Muscle layer of colon (tissue), 2 donors: Measurements from ENCODE around the gene PHETA1.

Experiments used
- H3K27ac ChIP-seq: one replicate; pipeline ENCODE4 v1.7.0; 2013; ENCODE audit warnings: low read depth, mild to moderate bottlenecking, low read length, moderate library complexity
- H3K27me3 ChIP-seq, 2 donors: one replicate each; pipeline ENCODE4 v1.7.0; 2013; ENCODE audit warnings: low read length in 2 of 2, mild to moderate bottlenecking in 2 of 2; ENCODE audit not compliant: insufficient read depth in 2 of 2, control insufficient read depth in 1 of 2
- H3K36me3 ChIP-seq: one replicate; pipeline ENCODE4 v1.7.0; 2013; ENCODE audit warnings: mild to moderate bottlenecking, low read length; ENCODE audit not compliant: insufficient read depth
- H3K4me1 ChIP-seq: one replicate; pipeline ENCODE4 v1.7.0; 2013; ENCODE audit warnings: mild to moderate bottlenecking, low read length; ENCODE audit not compliant: insufficient read depth
- H3K4me3 ChIP-seq, 2 donors: one replicate each; pipeline ENCODE4 v1.7.0; 2013; ENCODE audit warnings: low read length in 2 of 2, low read depth in 1 of 2, mild to moderate bottlenecking in 1 of 2, moderate library complexity in 1 of 2
- H3K9ac ChIP-seq: one replicate; pipeline ENCODE4 v1.7.0; 2013; ENCODE audit warnings: low read length
- H3K9me3 ChIP-seq: one replicate; pipeline ENCODE4 v1.7.0; 2013; ENCODE audit warnings: mild to moderate bottlenecking, low read length
- donor health status: abdominal sarcoma.
- donor health status: Adenocarcinoma of cecum.

The PHETA1 gene, protein sequence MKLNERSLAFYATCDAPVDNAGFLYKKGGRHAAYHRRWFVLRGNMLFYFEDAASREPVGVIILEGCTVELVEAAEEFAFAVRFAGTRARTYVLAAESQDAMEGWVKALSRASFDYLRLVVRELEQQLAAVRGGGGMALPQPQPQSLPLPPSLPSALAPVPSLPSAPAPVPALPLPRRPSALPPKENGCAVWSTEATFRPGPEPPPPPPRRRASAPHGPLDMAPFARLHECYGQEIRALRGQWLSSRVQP

GRCh38 chr12:111368788-111369495 lies at the start of gene PHETA1:
Gene PHETA1 (minus strand): TSS chr12:111369095. CDS start chr12:111363427, 5,668 bp downstream.
- no peaks in the 10 kb centered on the region for H3K36me3 ChIP-seq
- peak within 1 kb of the TSS; percentile 61 to 91 for H3K4me3 ChIP-seq
- H3K27me3 ChIP-seq, result no peaks in the 10 kb centered on the region
- peak within 1 kb of the TSS; percentile 72 for H3K9ac ChIP-seq
- H3K4me1 ChIP-seq, result peaks cover 18% of the 10 kb centered on the region
- no peaks in the 10 kb centered on the region for H3K9me3 ChIP-seq
- H3K27ac ChIP-seq, result peak within 1 kb of the TSS; percentile 80

- Histone ChIP-seq H3K27me3 (no peaks in the 10 kb centered on the region), H3K4me1 (no peaks in the 10 kb centered on the region), H3K9me3 (no peaks in the 10 kb centered on the region), H3K36me3 (peaks cover 7% of the 10 kb centered on the region), H3K9ac (no peak overlapping the region), H3K27ac (no peak overlapping the region), H3K4me3 (no peak overlapping the region)
Observed at GRCh38 chr12:111418594-111418880, 49.6 kb upstream of the PHETA1 start.

GRCh38 chr12:111417784-111418593 lies 49.1 kb upstream of the PHETA1 start:
- H3K27me3 ChIP-seq, result no peaks in the 10 kb centered on the region
- no peaks in the 10 kb centered on the region for H3K4me1 ChIP-seq
- no peak overlapping the region for H3K9ac ChIP-seq
- no peak overlapping the region for H3K27ac ChIP-seq
- no peak overlapping the region for H3K4me3 ChIP-seq
- peaks cover 7% of the 10 kb centered on the region for H3K36me3 ChIP-seq
- no peaks in the 10 kb centered on the region for H3K9me3 ChIP-seq

GRCh38 chr12:111417290-111417689 lies 48.4 kb upstream of the PHETA1 start:
- no peak overlapping the region for H3K4me3 ChIP-seq
- H3K9me3 ChIP-seq, result no peaks in the 10 kb centered on the region
- H3K27me3 ChIP-seq, result no peaks in the 10 kb centered on the region
- H3K27ac ChIP-seq, result no peak overlapping the region
- no peaks in the 10 kb centered on the region for H3K4me1 ChIP-seq
- H3K9ac ChIP-seq, result no peak overlapping the region
- H3K36me3 ChIP-seq, result peaks cover 7% of the 10 kb centered on the region

- Histone ChIP-seq H3K4me3 (no peak overlapping the region), H3K36me3 (no peaks in the 10 kb centered on the region), H3K4me1 (peaks cover 8% of the 10 kb centered on the region), H3K27me3 (no peaks in the 10 kb centered on the region), H3K9ac (no peak overlapping the region), H3K9me3 (no peaks in the 10 kb centered on the region), H3K27ac (no peak overlapping the region)
Observed at GRCh38 chr12:111414711-111415252, 45.9 kb upstream of the PHETA1 start.

GRCh38 chr12:111413442-111414086 lies 44.7 kb upstream of the PHETA1 start:
- H3K4me3 ChIP-seq, result no peak overlapping the region
- no peaks in the 10 kb centered on the region for H3K36me3 ChIP-seq
- peaks cover 13% of the 10 kb centered on the region for H3K4me1 ChIP-seq
- no peaks in the 10 kb centered on the region for H3K9me3 ChIP-seq
- H3K9ac ChIP-seq, result no peak overlapping the region
- H3K27ac ChIP-seq, result no peak overlapping the region
- H3K27me3 ChIP-seq, result no peaks in the 10 kb centered on the region

GRCh38 chr12:111412830-111413441 lies 44.0 kb upstream of the PHETA1 start:
- no peaks in the 10 kb centered on the region for H3K9me3 ChIP-seq
- H3K27ac ChIP-seq, result no peak overlapping the region
- no peaks in the 10 kb centered on the region for H3K27me3 ChIP-seq
- no peak overlapping the region for H3K9ac ChIP-seq
- peaks cover 13% of the 10 kb centered on the region for H3K4me1 ChIP-seq
- no peak overlapping the region for H3K4me3 ChIP-seq
- no peaks in the 10 kb centered on the region for H3K36me3 ChIP-seq

GRCh38 chr12:111412007-111412829 lies 43.3 kb upstream of the PHETA1 start:
- Histone ChIP-seq H3K36me3 (no peaks in the 10 kb centered on the region), H3K27me3 (no peaks in the 10 kb centered on the region), H3K4me3 (no peak overlapping the region), H3K27ac (no peak overlapping the region), H3K9me3 (no peaks in the 10 kb centered on the region), H3K9ac (no peak overlapping the region), H3K4me1 (peaks cover 13% of the 10 kb centered on the region)

DNA sequence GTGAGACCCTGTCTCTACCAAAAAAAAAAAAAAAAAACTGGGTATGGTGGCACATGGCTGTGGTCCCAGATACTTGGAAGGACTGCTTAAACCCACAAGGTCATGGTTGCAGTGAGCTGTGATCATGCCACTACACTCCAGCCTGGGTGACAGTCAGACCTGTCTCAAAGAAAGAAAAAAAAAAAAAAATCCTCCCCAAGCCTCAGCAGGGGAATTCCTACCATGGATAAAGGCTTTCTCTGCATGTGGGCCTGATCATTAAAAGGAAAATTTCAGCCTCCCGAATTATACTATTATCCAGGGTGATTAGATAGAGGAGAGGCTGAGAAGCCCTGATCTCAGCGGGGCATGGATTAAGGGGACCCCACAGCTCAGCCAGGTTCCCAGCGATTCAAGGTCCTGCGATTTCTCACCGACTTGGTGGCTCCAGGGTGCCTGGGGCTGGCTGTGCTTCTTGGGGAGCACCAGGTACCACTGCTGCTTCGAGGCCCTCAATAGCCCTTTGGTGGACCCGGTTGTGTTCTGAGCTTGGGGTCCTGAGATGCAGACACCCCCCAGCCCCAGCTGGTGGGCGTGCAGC lies 42.4 kb upstream of the PHETA1 start:
- peaks cover 19% of the 10 kb centered on the region for H3K4me1 ChIP-seq
- no peaks in the 10 kb centered on the region for H3K27me3 ChIP-seq
- H3K27ac ChIP-seq, result no peak overlapping the region
- H3K9me3 ChIP-seq, result no peaks in the 10 kb centered on the region
- no peak overlapping the region for H3K9ac ChIP-seq
- H3K4me3 ChIP-seq, result no peak overlapping the region
- no peaks in the 10 kb centered on the region for H3K36me3 ChIP-seq
